SW480 (cell line): ENCODE measurements around the gene DLX4.

Experiments used
- DNase-seq: peaks from one replicate; pipeline ENCODE4 v3.0.0-alpha.2; 2016; ENCODE audit warnings: low spot score

The DLX4 gene

GRCh38 chr17:49946964-49947584, 21.9 kb upstream of the DLX4 start:
- no peak for DNase-seq

- DNase-seq: no peak
These were observed 19.4 kb upstream of the DLX4 start for GRCh38 chr17:49949634-49950033.

GRCh38 chr17:49951362-49952082, 17.5 kb upstream of the DLX4 start:
- DNase-seq: no peak

GRCh38 chr17:49952209-49952911, 16.6 kb upstream of the DLX4 start:
- DNase-seq: peak; percentile 97

- peak; percentile 98 for DNase-seq
These were observed 16.0 kb upstream of the DLX4 start for GRCh38 chr17:49952912-49953497.

GRCh38 chr17:49955157-49955556, 13.8 kb upstream of the DLX4 start:
- DNase-seq: no peak

GRCh38 chr17:49956780-49957179, 12.2 kb upstream of the DLX4 start:
- DNase-seq: no peak

GRCh38 chr17:49957350-49957749, 11.6 kb upstream of the DLX4 start:
- DNase-seq: no peak

GRCh38 chr17:49958723-49959122, 10.3 kb upstream of the DLX4 start:
- DNase-seq: no peak

GRCh38 chr17:49959183-49959935, 9.6 kb upstream of the DLX4 start:
- DNase-seq: peak; percentile 66

GRCh38 chr17:49962599-49963308, 6.2 kb upstream of the DLX4 start:
- DNase-seq: no peak

GRCh38 chr17:49963309-49963625, 5.7 kb upstream of the DLX4 start:
- no peak for DNase-seq

- no peak for DNase-seq
These were observed 5.2 kb upstream of the DLX4 start for GRCh38 chr17:49963626-49964302.

GRCh38 chr17:49964303-49964768, 4.7 kb upstream of the DLX4 start:
- no peak for DNase-seq

GRCh38 chr17:49964769-49965523, 4.0 kb upstream of the DLX4 start:
- no peak for DNase-seq

- DNase-seq: no peak
These were observed 3.5 kb upstream of the DLX4 start for GRCh38 chr17:49965524-49965909.

- DNase-seq: no peak
These were observed 2.2 kb upstream of the DLX4 start for GRCh38 chr17:49966767-49967166.

- DNase-seq: no peak
These were observed 1.8 kb upstream of the DLX4 start for GRCh38 chr17:49967205-49967604.

GRCh38 chr17:49967621-49968404, 1.2 kb upstream of the DLX4 start:
- DNase-seq: peak; percentile 47
